ENCODE results near the gene CDH4.

CDH4 gene

GRCh38 chr20:61800359-61801064 lies 548.5 kb downstream of the CDH4 start:
- DNase-seq (ENCODE audit: low spot score), result no peak
- TF ChIP-seq CTCF (conservative IDR thresholded peaks at IDR 0.05; ENCODE audit: low read depth), result no peak
- CTCF ChIA-PET, result no interaction called here
- POLR2A ChIA-PET (ENCODE audit: low non-redundant PET), result no interaction called here
- H3K27ac ChIP-seq, result no peak overlapping the region

- no peak for DNase-seq (ENCODE audit: low spot score)
- no peak overlapping the region for H3K27ac ChIP-seq
- ChIA-PET POLR2A (ENCODE audit: low non-redundant PET) (no interaction called here), CTCF (no interaction called here)
- TF ChIP-seq CTCF (conservative IDR thresholded peaks at IDR 0.05; ENCODE audit: low read depth), result no peak
These were observed 549.0 kb downstream of the CDH4 start for GRCh38 chr20:61801065-61801360.

- CTCF ChIA-PET, result no interaction called here
- DNase-seq (ENCODE audit: low spot score), result no peak
- POLR2A ChIA-PET (ENCODE audit: low non-redundant PET), result no interaction called here
- TF ChIP-seq CTCF (conservative IDR thresholded peaks at IDR 0.05; ENCODE audit: low read depth), result no peak
- no peak overlapping the region for H3K27ac ChIP-seq
These were observed 549.4 kb downstream of the CDH4 start for GRCh38 chr20:61801428-61801827.

GRCh38 chr20:61801857-61802442 lies 549.9 kb downstream of the CDH4 start:
- ChIA-PET CTCF (no interaction called here), POLR2A (ENCODE audit: low non-redundant PET) (no interaction called here)
- DNase-seq (ENCODE audit: low spot score), result no peak
- TF ChIP-seq CTCF (conservative IDR thresholded peaks at IDR 0.05; ENCODE audit: low read depth), result no peak
- H3K27ac ChIP-seq, result no peak overlapping the region

GRCh38 chr20:61802721-61803311 lies 550.8 kb downstream of the CDH4 start:
- H3K27ac ChIP-seq, result no peak overlapping the region
- ChIA-PET POLR2A (ENCODE audit: low non-redundant PET) (no interaction called here), CTCF (no interaction called here)
- no peak for TF ChIP-seq CTCF (conservative IDR thresholded peaks at IDR 0.05; ENCODE audit: low read depth)
- DNase-seq (ENCODE audit: low spot score), result no peak

GRCh38 chr20:61803416-61803914 lies 551.4 kb downstream of the CDH4 start:
- CTCF ChIA-PET, result interaction anchor here (0.6 kb wide), 1 partner anchor 215 kb away, joined by 4 read pairs; no protein-coding TSS in a partner anchor
- no peak overlapping the region for H3K27ac ChIP-seq
- POLR2A ChIA-PET (ENCODE audit: low non-redundant PET), result no interaction called here
- TF ChIP-seq CTCF (conservative IDR thresholded peaks at IDR 0.05; ENCODE audit: low read depth), result no peak
- DNase-seq (ENCODE audit: low spot score), result no peak
